Activated CD8-positive, alpha-beta memory T cell treated with anti-CD3 and anti-CD28 coated beads, Interleukin-2, amount 50 U/mL, for 1 hour (primary cell): ENCODE data around the gene EDDM13.
"Not testable (repeated sequence)": the region's sequence is repeated elsewhere in the genome, so short reads cannot be mapped to it uniquely, and the experiment has no call there.

Source experiments
- DNase-seq: peaks from one replicate; pipeline ENCODE4 v3.0.0-alpha.2; 2020; ENCODE audit errors: extremely low read depth

The EDDM13 gene

GRCh38 chr19:56272161-56272798 is at the start of gene EDDM13:
EDDM13 (plus strand) TSS chr19:56272748; CDS start chr19:56272835, 87 bp downstream.
- no peak for DNase-seq

GRCh38 chr19:56222901-56223300 is 49.6 kb upstream of the EDDM13 start:
- DNase-seq = no peak

- no peak for DNase-seq
Observed at GRCh38 chr19:56223481-56223880, 49.1 kb upstream of the EDDM13 start.

- no peak for DNase-seq
Observed at GRCh38 chr19:56245121-56245740, 27.3 kb upstream of the EDDM13 start.

- not testable (repeated sequence) for DNase-seq
Observed at GRCh38 chr19:56245764-56246163, 26.8 kb upstream of the EDDM13 start.

- DNase-seq = not testable (repeated sequence)
Observed at GRCh38 chr19:56248736-56249338, 23.7 kb upstream of the EDDM13 start.

GRCh38 chr19:56252699-56253422 is 19.7 kb upstream of the EDDM13 start:
- peak; percentile 10 for DNase-seq

- DNase-seq = no peak
Observed at GRCh38 chr19:56253737-56254136, 18.8 kb upstream of the EDDM13 start.

- no peak for DNase-seq
Observed at GRCh38 chr19:56258272-56258671, 14.3 kb upstream of the EDDM13 start.

- no peak for DNase-seq
Observed at GRCh38 chr19:56261145-56261544, 11.4 kb upstream of the EDDM13 start.

- not testable (repeated sequence) for DNase-seq
Observed at GRCh38 chr19:56261932-56262331, 10.6 kb upstream of the EDDM13 start.

GRCh38 chr19:56263319-56263718 is 9.2 kb upstream of the EDDM13 start:
- DNase-seq = no peak

- DNase-seq = no peak
Observed at GRCh38 chr19:56266051-56266450, 6.5 kb upstream of the EDDM13 start.

- no peak for DNase-seq
Observed at GRCh38 chr19:56269348-56269747, 3.2 kb upstream of the EDDM13 start.

GRCh38 chr19:56270676-56271075 is 1.9 kb upstream of the EDDM13 start:
- DNase-seq = no peak

GRCh38 chr19:56271151-56271550 is 1.4 kb upstream of the EDDM13 start:
- no peak for DNase-seq

GRCh38 chr19:56273563-56274117 is 1.1 kb downstream of the EDDM13 start:
- no peak for DNase-seq

GRCh38 chr19:56282809-56283208 is 10.3 kb downstream of the EDDM13 start:
- no peak for DNase-seq

- DNase-seq = no peak
Observed at GRCh38 chr19:56284746-56285145, 12.2 kb downstream of the EDDM13 start.

- no peak for DNase-seq
Observed at GRCh38 chr19:56290104-56290503, 17.6 kb downstream of the EDDM13 start.

- no peak for DNase-seq
Observed at GRCh38 chr19:56291867-56292266, 19.3 kb downstream of the EDDM13 start.

- no peak for DNase-seq
Observed at GRCh38 chr19:56294549-56294948, 22.0 kb downstream of the EDDM13 start.
